Osteoblast (primary cell): ENCODE measurements around the gene TCF23. TPM values are rescaled to one million over a fixed set of nuclear protein-coding genes. Genes with fewer than 3 reads are reported as not detected.

Experiments
- DNase-seq: peaks from one replicate; pipeline ENCODE4 v3.0.0; 2011; ENCODE audit warnings: low spot score, mixed read lengths; ENCODE audit not compliant: insufficient read length; ENCODE audit errors: missing footprints
- H2AFZ ChIP-seq: 2 replicates; pipeline ENCODE4 v1.6.0; 2011; ENCODE audit warnings: mild to moderate bottlenecking, low read length
- H3K27ac ChIP-seq: 2 replicates; pipeline ENCODE4 v1.5.1; 2011; ENCODE audit warnings: mild to moderate bottlenecking, low read depth, low read length, moderate library complexity
- H3K27me3 ChIP-seq: 2 replicates; pipeline ENCODE4 v1.6.0; 2012; ENCODE audit warnings: mild to moderate bottlenecking, control low read depth, inconsistent platforms, low read length, moderate library complexity; ENCODE audit not compliant: insufficient read depth
- H3K36me3 ChIP-seq: 2 replicates; pipeline ENCODE4 v1.5.1; 2011; ENCODE audit warnings: mild to moderate bottlenecking, low read length, control low read depth, moderate library complexity; ENCODE audit not compliant: insufficient read depth
- H3K4me1 ChIP-seq: 2 replicates; pipeline ENCODE4 v1.5.1; 2011; ENCODE audit warnings: mild to moderate bottlenecking, low read length, control low read depth, moderate library complexity; ENCODE audit not compliant: insufficient read depth
- H3K4me2 ChIP-seq: 2 replicates; pipeline ENCODE4 v1.6.0; 2011; ENCODE audit warnings: mild to moderate bottlenecking, low read length; ENCODE audit not compliant: insufficient read depth
- H3K4me3 ChIP-seq: fragments of 200-600 bp; sonication (generic); 3 replicates; pipeline ENCODE4 v1.5.1; 2012; ENCODE audit warnings: mild to moderate bottlenecking, low read length, inconsistent platforms; ENCODE audit not compliant: insufficient read depth
- H3K79me2 ChIP-seq: 2 replicates; pipeline ENCODE4 v1.6.0; 2012; ENCODE audit warnings: mild to moderate bottlenecking, low read length, control low read depth, inconsistent platforms; ENCODE audit not compliant: insufficient read depth
- H3K9me3 ChIP-seq: 2 replicates; pipeline ENCODE4 v1.5.1; 2011; ENCODE audit warnings: low read depth, low read length, control low read depth
- H4K20me1 ChIP-seq: 2 replicates; pipeline ENCODE4 v1.6.0; 2012; ENCODE audit warnings: mild to moderate bottlenecking, low read length, control low read depth; ENCODE audit not compliant: insufficient read depth
- total RNA-seq: library from RNA; depleted of rRNA; stranded (reverse); fragments of >200 nt; gene quantifications from 2 replicates; pipeline ENCODE4 v1.2.3, GENCODE V29; 2012
- TF ChIP-seq, protein P1 (sequence below): IDR thresholded peaks from 2 replicates; pipeline ENCODE4 v1.5.1; 2011; ENCODE audit warnings: mild to moderate bottlenecking, low read depth, low read length, moderate library complexity; ENCODE audit errors: extremely low read depth

The TCF23 gene
- total RNA-seq, 1 donor, result not detected

DNA sequence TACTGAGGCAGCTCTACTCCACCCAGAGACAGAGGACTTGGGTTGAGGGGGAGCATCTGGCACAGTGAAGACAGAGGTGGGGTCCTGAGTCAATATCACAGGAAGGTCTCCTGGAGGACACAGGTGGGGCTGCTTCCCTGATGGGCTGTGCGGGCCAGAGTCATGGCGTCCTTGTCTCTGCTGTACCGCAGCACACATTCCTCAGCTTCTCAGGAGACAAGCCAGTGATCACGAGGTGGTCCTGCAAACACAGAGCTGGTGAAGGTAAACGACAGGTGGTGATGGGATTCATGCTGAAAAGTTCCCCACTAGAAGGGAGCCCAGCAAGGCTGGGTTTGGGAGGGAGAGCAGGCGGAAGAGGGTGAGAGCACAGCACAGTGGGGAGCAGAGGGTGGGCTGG, 9.7 kb downstream of the TCF23 start:
- Histone ChIP-seq H3K27me3 (no peaks in the 10 kb centered on the region), H4K20me1 (no peaks in the 10 kb centered on the region), H3K9me3 (no peaks in the 10 kb centered on the region), H3K4me3 (no peak overlapping the region), H3K4me2 (no peak overlapping the region), H2AFZ (no peak overlapping the region), H3K27ac (no peak overlapping the region), H3K79me2 (no peaks in the 10 kb centered on the region), H3K4me1 (no peaks in the 10 kb centered on the region), H3K36me3 (no peaks in the 10 kb centered on the region)
- DNase-seq, result no peak
- TF ChIP-seq, protein P1, sequence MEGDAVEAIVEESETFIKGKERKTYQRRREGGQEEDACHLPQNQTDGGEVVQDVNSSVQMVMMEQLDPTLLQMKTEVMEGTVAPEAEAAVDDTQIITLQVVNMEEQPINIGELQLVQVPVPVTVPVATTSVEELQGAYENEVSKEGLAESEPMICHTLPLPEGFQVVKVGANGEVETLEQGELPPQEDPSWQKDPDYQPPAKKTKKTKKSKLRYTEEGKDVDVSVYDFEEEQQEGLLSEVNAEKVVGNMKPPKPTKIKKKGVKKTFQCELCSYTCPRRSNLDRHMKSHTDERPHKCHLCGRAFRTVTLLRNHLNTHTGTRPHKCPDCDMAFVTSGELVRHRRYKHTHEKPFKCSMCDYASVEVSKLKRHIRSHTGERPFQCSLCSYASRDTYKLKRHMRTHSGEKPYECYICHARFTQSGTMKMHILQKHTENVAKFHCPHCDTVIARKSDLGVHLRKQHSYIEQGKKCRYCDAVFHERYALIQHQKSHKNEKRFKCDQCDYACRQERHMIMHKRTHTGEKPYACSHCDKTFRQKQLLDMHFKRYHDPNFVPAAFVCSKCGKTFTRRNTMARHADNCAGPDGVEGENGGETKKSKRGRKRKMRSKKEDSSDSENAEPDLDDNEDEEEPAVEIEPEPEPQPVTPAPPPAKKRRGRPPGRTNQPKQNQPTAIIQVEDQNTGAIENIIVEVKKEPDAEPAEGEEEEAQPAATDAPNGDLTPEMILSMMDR, result no peak

DNA sequence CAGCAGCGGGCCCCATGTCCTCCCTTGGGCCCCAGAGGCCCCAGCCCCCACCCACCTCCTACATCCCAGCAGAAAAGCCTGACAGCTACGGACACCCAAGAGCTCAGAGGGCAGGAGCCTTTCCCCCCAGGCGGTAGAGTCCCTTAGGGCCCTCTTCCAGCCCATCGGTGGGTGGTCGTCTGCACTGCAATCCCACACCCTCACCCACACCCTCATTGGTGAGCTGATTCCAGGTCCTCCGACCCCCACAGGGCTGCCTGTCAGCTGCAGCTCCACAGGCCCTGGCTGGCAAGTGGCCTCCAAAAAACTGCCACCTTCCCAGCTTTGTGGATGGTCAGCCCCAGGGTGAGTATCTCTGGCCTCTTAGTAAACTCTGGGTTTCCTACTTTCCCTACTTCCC, 10.5 kb downstream of the TCF23 start:
- Histone ChIP-seq H2AFZ (no peak overlapping the region), H3K27me3 (no peaks in the 10 kb centered on the region), H3K4me1 (no peaks in the 10 kb centered on the region), H4K20me1 (no peaks in the 10 kb centered on the region), H3K79me2 (no peaks in the 10 kb centered on the region), H3K27ac (no peak overlapping the region), H3K36me3 (no peaks in the 10 kb centered on the region), H3K4me3 (no peak overlapping the region), H3K4me2 (no peak overlapping the region), H3K9me3 (no peaks in the 10 kb centered on the region)
- DNase-seq, result no peak
- TF ChIP-seq, protein P1, result no peak

DNA sequence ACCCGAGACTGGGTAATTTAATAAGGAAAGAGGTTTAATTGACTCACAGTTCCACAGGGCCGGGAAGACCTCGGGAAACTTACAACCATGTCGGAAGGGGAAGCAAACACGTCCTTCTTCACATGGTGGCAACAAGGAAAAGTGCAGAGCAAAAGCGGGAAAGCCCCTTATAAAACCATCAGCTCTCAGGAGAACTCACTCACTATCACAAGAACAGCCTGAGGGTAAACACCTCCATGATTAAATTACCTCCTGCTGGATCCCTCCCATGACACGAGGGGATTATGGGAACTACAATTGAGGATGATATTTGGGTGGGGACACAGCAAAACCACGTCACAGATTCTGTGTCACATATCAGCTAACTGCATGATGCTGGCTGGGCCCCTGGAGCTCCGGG, 11.4 kb downstream of the TCF23 start:
- no peak overlapping the region for H3K27ac ChIP-seq
- H3K36me3 ChIP-seq, result no peaks in the 10 kb centered on the region
- no peak overlapping the region for H2AFZ ChIP-seq
- no peaks in the 10 kb centered on the region for H3K4me1 ChIP-seq
- H3K4me3 ChIP-seq, result no peak overlapping the region
- DNase-seq, result no peak
- H3K79me2 ChIP-seq, result no peaks in the 10 kb centered on the region
- TF ChIP-seq, protein P1, result no peak
- no peaks in the 10 kb centered on the region for H3K27me3 ChIP-seq
- no peaks in the 10 kb centered on the region for H4K20me1 ChIP-seq
- H3K9me3 ChIP-seq, result no peaks in the 10 kb centered on the region
- no peak overlapping the region for H3K4me2 ChIP-seq

DNA sequence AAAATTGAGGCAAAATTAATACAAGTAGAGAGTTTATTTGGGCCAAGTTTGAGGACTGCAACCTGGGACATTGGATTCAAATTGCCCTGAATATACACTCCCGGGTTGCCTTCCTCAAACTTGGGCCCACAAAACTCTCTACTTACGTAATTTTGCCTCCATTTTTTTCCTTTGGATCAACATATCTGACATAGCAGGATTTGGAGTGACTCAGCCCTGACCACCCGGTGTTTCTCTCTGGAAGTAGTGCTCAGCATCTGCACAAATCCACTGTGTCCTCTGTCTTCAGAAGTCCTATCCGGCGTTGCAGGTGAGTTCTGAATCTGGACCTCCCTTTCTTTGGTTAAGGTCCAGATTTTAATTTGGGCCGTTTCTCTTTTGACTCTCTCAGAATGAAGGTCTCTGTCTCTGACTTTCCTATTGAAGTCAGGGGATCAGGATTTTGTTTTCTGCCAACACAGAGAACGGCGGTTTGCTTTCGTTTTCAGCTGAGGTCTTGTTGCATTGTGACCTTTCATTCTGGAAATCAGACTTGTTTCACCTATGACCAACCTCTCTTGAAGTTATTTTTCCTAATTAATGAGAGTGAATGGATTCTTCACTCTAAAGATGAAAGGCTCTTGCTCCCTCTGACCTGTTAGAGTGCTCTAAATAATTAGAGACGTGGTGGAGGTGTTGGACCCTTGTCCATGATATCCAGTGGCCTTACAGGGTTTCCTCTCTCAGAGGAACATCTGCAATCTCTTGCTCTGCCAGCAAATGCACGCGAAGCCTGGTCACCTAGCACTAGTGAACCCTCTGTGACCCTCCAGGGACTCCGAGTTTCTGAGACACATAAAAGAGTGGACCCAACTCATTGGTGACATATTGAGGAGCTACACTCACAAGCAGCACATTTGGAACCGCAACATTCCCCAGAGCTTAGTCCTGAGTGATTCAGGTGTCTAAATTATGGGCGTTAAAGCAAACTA, 13.6 kb downstream of the TCF23 start:
- TF ChIP-seq, protein P1, result no peak
- Histone ChIP-seq H3K36me3 (no peaks in the 10 kb centered on the region), H3K9me3 (no peaks in the 10 kb centered on the region), H3K79me2 (no peaks in the 10 kb centered on the region), H3K27me3 (no peaks in the 10 kb centered on the region), H3K4me1 (no peaks in the 10 kb centered on the region), H3K27ac (no peak overlapping the region), H4K20me1 (no peaks in the 10 kb centered on the region), H2AFZ (peak overlapping the region; percentile 72), H3K4me3 (peak overlapping the region; percentile 53), H3K4me2 (peak overlapping the region; percentile 60)
- DNase-seq, result no peak
